Neural crest cell (in vitro differentiated cells): Measurements from ENCODE around the gene ASTN2. TPM values are rescaled to one million over a fixed set of nuclear protein-coding genes. Genes with fewer than 3 reads are reported as not detected.
A peak's percentile ranks its signal among the peaks of the same experiment; 100 is the strongest.

Source experiments
- DNase-seq: peaks from one replicate; pipeline ENCODE4 v3.0.0; 2021; ENCODE audit warnings: low read depth, mixed read lengths, low spot score
- H3K27ac Mint-ChIP-seq: one replicate; pipeline ENCODE4 v1.8.0; 2021; ENCODE audit warnings: mild to moderate bottlenecking, mixed read lengths; ENCODE audit not compliant: unreplicated experiment
- H3K27me3 Mint-ChIP-seq: 2 replicates; pipeline ENCODE4 v1.8.0; 2021; ENCODE audit warnings: low read depth, mild to moderate bottlenecking, mixed read lengths
- H3K36me3 Mint-ChIP-seq: 2 replicates; pipeline ENCODE4 v1.8.0; 2021; ENCODE audit warnings: low read depth, mild to moderate bottlenecking, mixed read lengths
- H3K4me1 Mint-ChIP-seq: 2 replicates; pipeline ENCODE4 v1.8.0; 2021; ENCODE audit warnings: mixed read lengths
- H3K4me3 Mint-ChIP-seq: one replicate; pipeline ENCODE4 v1.8.0; 2021; ENCODE audit warnings: mild to moderate bottlenecking, mixed read lengths
- H3K9me3 Mint-ChIP-seq: 2 replicates; pipeline ENCODE4 v1.8.0; 2021; ENCODE audit warnings: mixed read lengths
- total RNA-seq: library from RNA; stranded (reverse); gene quantifications from 2 replicates; pipeline ENCODE4 v1.2.1, GENCODE V29; 2021
- TF ChIP-seq, protein P1 (sequence below): fragments of 200-600 bp; sonication (generic); conservative IDR thresholded peaks from 2 replicates; pipeline ENCODE4 v1.5.0; 2021; ENCODE audit warnings: antibody characterized with exemption, mild to moderate bottlenecking

Gene ASTN2
- total RNA-seq, 1 donor from 2014 or later, result 7.3 TPM

DNA sequence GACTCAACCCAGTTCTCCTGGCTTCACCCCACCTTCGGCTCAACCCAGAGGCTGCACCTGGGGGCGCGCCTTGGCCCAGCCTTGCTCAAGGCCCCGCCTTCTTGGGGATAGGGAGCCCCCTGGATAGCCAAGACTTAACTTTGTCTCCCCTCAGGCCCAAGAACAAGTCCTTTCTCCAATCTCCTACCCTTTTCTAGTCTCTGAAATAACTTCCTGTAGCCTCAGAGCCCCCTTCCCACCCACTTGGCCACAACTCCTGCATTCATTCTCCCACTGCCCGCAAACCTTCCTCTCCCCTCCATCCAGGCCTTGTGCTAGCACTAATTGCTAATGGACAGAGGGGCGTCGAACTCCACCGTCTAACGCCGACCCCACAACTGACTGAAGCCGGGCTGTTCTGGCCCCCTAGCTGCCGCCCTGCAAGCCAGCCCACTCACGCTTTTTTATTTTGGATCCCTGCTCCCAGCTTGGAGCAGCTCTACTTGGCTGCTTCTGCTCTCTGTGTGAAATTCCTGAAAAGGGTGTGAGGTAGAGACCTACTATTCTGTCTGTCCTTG lies 579 bp upstream of the ASTN2 start:
- H3K4me1 Mint-ChIP-seq, result peaks cover 4% of the 10 kb centered on the region

DNA sequence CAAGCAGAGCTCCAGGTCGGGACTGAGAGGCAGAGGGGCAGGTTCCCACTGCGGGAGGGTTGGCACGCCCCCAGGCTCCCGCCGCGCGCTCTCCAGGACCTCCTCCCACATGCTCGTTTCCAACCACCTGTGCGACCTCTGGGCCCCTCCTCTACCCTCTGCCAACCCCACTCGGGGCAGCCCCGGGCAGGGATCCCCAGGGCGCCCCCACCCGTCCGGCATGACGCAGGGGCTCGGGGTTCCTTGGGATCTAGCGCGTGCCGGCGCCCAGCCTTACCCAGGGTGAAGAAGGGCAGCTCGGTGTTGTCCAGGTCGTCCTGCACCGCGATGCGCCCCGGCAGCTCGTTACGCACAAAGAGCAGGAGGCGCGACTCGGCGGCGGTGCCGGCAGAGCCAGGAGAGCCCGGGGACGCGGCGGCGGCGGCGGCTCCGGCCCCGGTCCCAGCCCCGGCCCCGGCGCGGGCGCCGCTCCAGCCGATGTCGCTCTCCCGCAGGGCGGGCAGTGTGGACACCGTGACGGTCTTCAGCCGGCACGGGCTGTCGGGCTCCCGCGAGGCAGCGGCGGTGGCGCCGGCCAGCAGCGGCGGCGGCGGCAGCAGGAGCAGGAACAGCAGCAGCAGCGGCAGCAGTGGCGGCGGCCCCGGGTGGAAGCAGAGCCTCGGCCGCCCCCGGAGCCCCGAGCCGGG lies 494 bp downstream of the ASTN2 start:
- H3K4me3 Mint-ChIP-seq, result peak overlapping the region; percentile 85
- peak; percentile 37 for DNase-seq

More for the DNA sequence above, 579 bp upstream of the ASTN2 start:
- no peak for DNase-seq
- no peak overlapping the region for H3K4me3 Mint-ChIP-seq
- no peaks in the 10 kb centered on the region for H3K36me3 Mint-ChIP-seq
- no peak overlapping the region for H3K27ac Mint-ChIP-seq
- peaks cover 40% of the 10 kb centered on the region for H3K27me3 Mint-ChIP-seq
- no peaks in the 10 kb centered on the region for H3K9me3 Mint-ChIP-seq
- TF ChIP-seq, protein P1, sequence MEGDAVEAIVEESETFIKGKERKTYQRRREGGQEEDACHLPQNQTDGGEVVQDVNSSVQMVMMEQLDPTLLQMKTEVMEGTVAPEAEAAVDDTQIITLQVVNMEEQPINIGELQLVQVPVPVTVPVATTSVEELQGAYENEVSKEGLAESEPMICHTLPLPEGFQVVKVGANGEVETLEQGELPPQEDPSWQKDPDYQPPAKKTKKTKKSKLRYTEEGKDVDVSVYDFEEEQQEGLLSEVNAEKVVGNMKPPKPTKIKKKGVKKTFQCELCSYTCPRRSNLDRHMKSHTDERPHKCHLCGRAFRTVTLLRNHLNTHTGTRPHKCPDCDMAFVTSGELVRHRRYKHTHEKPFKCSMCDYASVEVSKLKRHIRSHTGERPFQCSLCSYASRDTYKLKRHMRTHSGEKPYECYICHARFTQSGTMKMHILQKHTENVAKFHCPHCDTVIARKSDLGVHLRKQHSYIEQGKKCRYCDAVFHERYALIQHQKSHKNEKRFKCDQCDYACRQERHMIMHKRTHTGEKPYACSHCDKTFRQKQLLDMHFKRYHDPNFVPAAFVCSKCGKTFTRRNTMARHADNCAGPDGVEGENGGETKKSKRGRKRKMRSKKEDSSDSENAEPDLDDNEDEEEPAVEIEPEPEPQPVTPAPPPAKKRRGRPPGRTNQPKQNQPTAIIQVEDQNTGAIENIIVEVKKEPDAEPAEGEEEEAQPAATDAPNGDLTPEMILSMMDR, result no peak

DNA sequence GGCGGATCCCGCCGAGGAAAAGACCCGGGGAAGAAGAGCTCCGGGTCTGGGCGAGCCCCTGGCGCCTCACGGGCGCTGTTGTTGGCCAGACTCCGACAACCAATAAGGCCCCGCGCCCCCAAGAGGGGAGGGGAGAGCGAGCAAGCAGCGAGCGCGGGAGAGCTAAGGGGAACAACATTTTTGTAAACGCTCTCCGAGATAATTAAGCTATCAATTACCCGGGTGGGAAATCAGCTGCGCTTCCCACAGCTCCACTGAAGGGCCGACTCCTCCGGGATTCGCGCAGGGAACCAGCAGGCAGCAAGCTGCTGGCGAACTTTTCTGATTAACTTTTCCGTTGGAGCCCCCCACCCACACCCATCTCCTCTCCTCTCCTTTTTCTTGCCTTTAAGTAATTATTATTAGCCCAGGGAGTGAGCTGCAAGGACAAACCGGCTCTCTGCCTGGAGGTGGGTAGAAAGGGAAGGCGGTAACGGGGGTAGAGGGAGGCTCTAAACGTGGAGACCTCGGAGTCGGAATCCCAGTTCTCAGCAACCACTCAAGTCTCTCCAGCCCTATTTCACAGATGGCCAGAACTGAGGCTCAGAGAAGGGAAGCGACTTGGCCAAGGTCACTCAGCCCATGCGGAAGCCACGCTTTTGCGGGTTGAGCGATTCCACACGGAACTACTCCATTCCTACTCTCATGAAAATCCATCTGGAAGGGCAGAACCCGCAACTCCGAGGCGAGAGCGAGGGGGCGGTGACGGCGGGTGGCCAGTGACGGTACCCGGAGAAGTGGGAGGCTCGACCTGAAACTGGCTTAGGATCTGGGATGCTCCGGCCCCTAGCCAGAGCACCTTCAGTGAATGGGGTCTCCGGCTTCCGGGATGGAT lies 1.3 kb downstream of the ASTN2 start:
- peaks cover 4% of the 10 kb centered on the region for H3K4me1 Mint-ChIP-seq
- H3K27me3 Mint-ChIP-seq, result peaks cover 58% of the 10 kb centered on the region
- TF ChIP-seq, protein P1, result peak; percentile 31
- H3K27ac Mint-ChIP-seq, result no peak overlapping the region
- DNase-seq, result peak; percentile 36
- no peaks in the 10 kb centered on the region for H3K9me3 Mint-ChIP-seq
- H3K4me3 Mint-ChIP-seq, result peak overlapping the region; percentile 85
- H3K36me3 Mint-ChIP-seq, result no peaks in the 10 kb centered on the region

More for the DNA sequence above, 494 bp downstream of the ASTN2 start:
- TF ChIP-seq, protein P1, result no peak
- Mint-ChIP-seq H3K9me3 (no peaks in the 10 kb centered on the region), H3K4me1 (peaks cover 4% of the 10 kb centered on the region), H3K27ac (no peak overlapping the region), H3K36me3 (no peaks in the 10 kb centered on the region), H3K27me3 (peaks cover 51% of the 10 kb centered on the region)

DNA sequence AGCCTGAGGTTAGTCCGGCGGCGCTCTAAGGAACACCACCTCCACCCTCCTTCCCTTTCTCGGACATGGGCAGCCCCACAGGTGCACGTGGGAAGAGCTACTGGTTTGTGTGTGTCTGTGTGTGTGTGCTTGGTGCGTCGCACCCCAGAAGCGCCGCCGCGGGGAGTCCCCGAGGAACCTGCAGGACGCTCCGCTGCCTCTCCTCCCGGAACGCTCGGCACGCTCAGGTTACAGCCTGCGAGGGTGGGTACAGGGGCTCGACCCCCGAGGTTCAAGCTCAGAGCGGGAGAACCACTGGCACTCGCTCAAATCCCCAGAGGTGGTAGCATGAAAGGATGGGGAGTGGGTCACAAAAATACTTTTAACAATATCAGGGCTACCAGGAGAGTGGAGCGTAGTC lies 2.0 kb downstream of the ASTN2 start:
- no peak for DNase-seq
- TF ChIP-seq, protein P1, result no peak
- H3K36me3 Mint-ChIP-seq, result no peaks in the 10 kb centered on the region
- H3K27me3 Mint-ChIP-seq, result peaks cover 66% of the 10 kb centered on the region
- peak overlapping the region; percentile 85 for H3K4me3 Mint-ChIP-seq
- H3K9me3 Mint-ChIP-seq, result no peaks in the 10 kb centered on the region
- H3K4me1 Mint-ChIP-seq, result peaks cover 9% of the 10 kb centered on the region
- no peak overlapping the region for H3K27ac Mint-ChIP-seq

DNA sequence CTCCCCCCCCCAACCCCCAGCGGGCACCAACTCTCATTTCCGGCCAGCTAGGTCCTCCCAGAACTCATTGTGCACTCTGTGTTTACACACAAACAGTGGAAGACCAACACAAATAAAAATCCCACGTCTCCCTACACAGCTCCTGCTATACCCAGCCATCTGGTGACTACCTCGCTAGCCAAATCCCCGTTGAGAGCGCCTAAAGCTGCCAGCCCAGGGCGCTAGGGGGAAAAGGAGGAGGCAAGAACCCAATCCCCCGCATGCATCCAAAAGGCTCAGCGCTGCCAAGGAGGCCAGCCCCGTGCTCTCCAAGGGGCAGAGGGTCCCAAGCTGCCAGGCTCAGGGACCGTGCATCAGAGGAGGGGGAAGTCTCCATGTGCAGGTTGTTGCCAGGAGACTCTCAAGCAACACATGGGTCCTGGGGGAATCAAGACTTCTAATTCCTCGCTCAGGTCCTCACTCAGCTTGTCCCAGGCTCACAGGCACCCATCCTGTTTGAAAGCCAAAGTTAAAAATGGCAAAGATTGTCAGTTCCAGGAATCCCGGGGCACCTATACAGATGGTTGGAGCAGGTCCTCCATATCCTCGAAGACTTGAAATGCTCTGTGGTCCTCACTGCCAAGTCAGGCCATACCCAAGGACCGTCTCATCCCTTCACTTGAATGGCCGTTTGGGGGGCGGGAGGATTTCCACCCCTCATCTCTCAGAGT lies 2.7 kb downstream of the ASTN2 start:
- H3K4me3 Mint-ChIP-seq, result peak overlapping the region; percentile 85

More for the DNA sequence above, 2.7 kb downstream of the ASTN2 start:
- Mint-ChIP-seq H3K27me3 (peaks cover 73% of the 10 kb centered on the region), H3K36me3 (no peaks in the 10 kb centered on the region), H3K4me1 (peaks cover 16% of the 10 kb centered on the region), H3K27ac (no peak overlapping the region), H3K9me3 (no peaks in the 10 kb centered on the region)
- DNase-seq, result no peak
- TF ChIP-seq, protein P1, result no peak
